Tibial artery (tissue), 4 donors: ENCODE results near the gene CDK9.

ENCODE experiments used
- DNase-seq, 2 donors: peaks; one replicate each; pipeline ENCODE4 v3.0.0-alpha.2; 2019
- H3K27ac ChIP-seq, 2 donors: fragments of 200-600 bp; sonication (generic) in 1 of 2; 1 replicate in 1 of 2; 2 replicates in 1 of 2; pipeline ENCODE4 v1.5.1; 2018 to 2019; ENCODE audit warnings: mild to moderate bottlenecking in 1 of 2
- H3K27me3 ChIP-seq, 2 donors: fragments of 200-600 bp; sonication (generic) in 1 of 2; one replicate each; pipeline versions ENCODE4 v1.5.1 to v1.6.0; 2016 to 2019
- H3K36me3 ChIP-seq, 3 donors: fragments of 200-600 bp; sonication (generic) in 2 of 3; one replicate each; pipeline ENCODE4 v1.5.1; 2016 to 2019; ENCODE audit warnings: mild to moderate bottlenecking in 2 of 3
- H3K4me1 ChIP-seq, 4 donors: fragments of 200-600 bp; sonication (generic) in 2 of 4; 1 replicate in 3 of 4; 2 replicates in 1 of 4; pipeline ENCODE4 v1.5.1; 2016 to 2019
- H3K4me3 ChIP-seq, 2 donors: fragments of 200-600 bp; sonication (generic) in 1 of 2; 1 replicate in 1 of 2; 2 replicates in 1 of 2; pipeline ENCODE4 v1.5.1; 2018 to 2019; ENCODE audit warnings: mild to moderate bottlenecking in 2 of 2
- H3K9me3 ChIP-seq, 3 donors: fragments of 200-600 bp; sonication (generic) in 1 of 3; one replicate each; pipeline ENCODE4 v1.5.1; 2016 to 2019
- CTCF ChIP-seq, 2 experiments: fragments of 200-600 bp in 1 of 2; fragments of 450-650 bp in 1 of 2; IDR thresholded peaks; one replicate each; pipeline ENCODE4 v1.5.1; 2017 to 2019; ENCODE audit warnings: antibody characterized with exemption in 2 of 2, mild to moderate bottlenecking in 1 of 2, moderate library complexity in 1 of 2
- intact Hi-C: fragments of 100-400 bp; cut with DNase I; formaldehyde crosslinking; loops from one replicate; pipeline ENCODE4 v1.15.0; 2023; ENCODE audit warnings: low total_unique reads

CDK9 gene

DNA sequence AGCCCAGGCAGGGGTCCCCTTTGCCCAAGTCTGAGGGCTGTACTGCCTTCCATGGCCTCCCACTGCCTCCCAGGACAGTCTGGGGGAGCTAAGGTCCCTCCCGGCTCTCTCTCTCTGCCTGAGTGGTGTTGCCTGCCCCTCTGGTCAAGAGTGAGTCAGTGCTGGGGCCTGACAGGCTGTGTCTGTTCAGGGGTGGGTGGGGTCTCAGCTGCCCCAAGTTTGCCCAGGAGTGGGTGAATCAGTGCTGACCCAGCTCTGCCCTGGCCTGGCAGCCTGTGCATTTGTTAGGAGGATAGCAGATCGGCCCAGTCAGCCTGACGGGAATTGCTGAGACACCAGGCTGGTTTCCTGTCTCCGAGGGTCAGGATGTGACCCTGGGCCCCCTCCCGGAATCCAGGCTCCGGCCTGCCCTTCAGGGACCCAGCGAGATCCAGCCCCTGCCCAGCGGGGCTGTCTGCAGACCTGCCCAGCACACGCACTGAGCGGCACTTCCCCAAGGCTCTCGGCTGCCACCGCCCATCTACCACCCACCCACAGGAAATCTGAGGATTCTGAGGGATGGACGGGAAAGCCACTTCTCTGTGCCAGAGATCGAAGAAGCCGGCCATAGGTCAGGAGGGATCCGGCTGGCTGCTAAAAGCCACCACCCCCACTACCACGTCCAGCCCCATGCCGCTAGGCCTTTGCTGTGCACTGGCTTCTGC is 52.7 kb downstream of the CDK9 start:
- no peaks in the 10 kb centered on the region for H3K27me3 ChIP-seq
- peaks cover 5 to 59% (median 45%) of the 10 kb centered on the region in 4 donors for H3K4me1 ChIP-seq
- peak; percentile 90 to 93 for DNase-seq
- intact Hi-C loops = no loop called here
- no peaks in the 10 kb centered on the region for H3K9me3 ChIP-seq
- peaks cover 0 to 26% (median 9%) of the 10 kb centered on the region in 3 donors for H3K36me3 ChIP-seq
- no peak overlapping the region for H3K4me3 ChIP-seq
- H3K27ac ChIP-seq = peak overlapping the region; percentile 84 to 86
- no peak for TF ChIP-seq CTCF (IDR thresholded peaks at IDR 0.05)
